ENCODE results near the gene RGS1. TPM values are rescaled to one million over a fixed set of nuclear protein-coding genes. Genes with fewer than 3 reads are reported as not detected.

Gene RGS1
- total RNA-seq, 2 experiments from 2014 or later, result 0.79 TPM; not detected in 1

- H3K9me2 ChIP-seq (ENCODE audit: insufficient read depth, low read length), result no peaks in the 10 kb centered on the region
- no peak overlapping the region for H3K4me2 ChIP-seq (ENCODE audit: low read length)
Measured at GRCh38 chr1:192550922-192551534, 24.5 kb upstream of the RGS1 start.

GRCh38 chr1:192552760-192553191, 22.8 kb upstream of the RGS1 start:
- intact Hi-C loops (cut with micrococcal nuclease; ENCODE audit: unreplicated experiment), result no loop called here
- POLR2A ChIA-PET, result interaction anchor here (0.7 to 1.5 kb wide), 3 partner anchors 13 to 493 kb away, joined by 3 to 7 read pairs (median 5); no protein-coding TSS in a partner anchor
- Histone ChIP-seq H3K79me2 (ENCODE audit: insufficient read depth, low read depth, low read length) (no peaks in the 10 kb centered on the region), H2AFZ (ENCODE audit: low read length) (peak overlapping the region; percentile 16; the same call in 1 of the 2 replicates), H4K20me1 (ENCODE audit: insufficient read depth, low read length) (no peaks in the 10 kb centered on the region), H3K4me3 (ENCODE audit: low read depth, low read length, poor library complexity, severe bottlenecking) (no peak overlapping the region), H3K9me3 (ENCODE audit: low read length) (no peaks in the 10 kb centered on the region), H3K27ac (ENCODE audit: low read depth, low read length, poor library complexity, severe bottlenecking) (no peak overlapping the region), H3K4me1 (ENCODE audit: insufficient read depth, low read length, poor library complexity, severe bottlenecking) (no peaks in the 10 kb centered on the region), H3K9me2 (ENCODE audit: insufficient read depth, low read length) (no peaks in the 10 kb centered on the region), H3K4me2 (ENCODE audit: low read length) (no peak overlapping the region), H3K36me3 (ENCODE audit: insufficient read depth, low read length) (no peaks in the 10 kb centered on the region)
- no peak for DNase-seq (ENCODE audit: low spot score)
- TF ChIP-seq EZH2phosphoT487 (IDR thresholded peaks at IDR 0.05; ENCODE audit: borderline replicate concordance, low read depth, low read length), result no peak
- CTCF ChIA-PET (ENCODE audit: unreplicated experiment), result no interaction called here
- BruUV-seq (replicated peaks), result no TSS peak

More at GRCh38 chr1:192550922-192551534, 24.5 kb upstream of the RGS1 start:
- H4K20me1 ChIP-seq (ENCODE audit: insufficient read depth, low read length), result no peaks in the 10 kb centered on the region
- no peak overlapping the region for H3K27ac ChIP-seq (ENCODE audit: low read depth, low read length, poor library complexity, severe bottlenecking)
- H3K9me3 ChIP-seq (ENCODE audit: low read length), result no peaks in the 10 kb centered on the region
- no peak overlapping the region for H3K4me3 ChIP-seq (ENCODE audit: low read depth, low read length, poor library complexity, severe bottlenecking)
- H2AFZ ChIP-seq (ENCODE audit: low read length), result no peak overlapping the region
- no peaks in the 10 kb centered on the region for H3K36me3 ChIP-seq (ENCODE audit: insufficient read depth, low read length)
- ChIA-PET CTCF (ENCODE audit: unreplicated experiment) (no interaction called here), POLR2A (interaction anchor here (0.8 to 1.4 kb wide), 2 partner anchors 8 to 11 kb away, joined by 4 read pairs; no protein-coding TSS in a partner anchor)
- intact Hi-C loops (cut with micrococcal nuclease; ENCODE audit: unreplicated experiment), result no loop called here
- BruUV-seq (replicated peaks), result no TSS peak
- TF ChIP-seq EZH2phosphoT487 (IDR thresholded peaks at IDR 0.05; ENCODE audit: borderline replicate concordance, low read depth, low read length), result no peak
- TF ChIP-seq CTCF (conservative IDR thresholded peaks at IDR 0.05; ENCODE audit: low read length), result no peak
- H3K4me1 ChIP-seq (ENCODE audit: insufficient read depth, low read length, poor library complexity, severe bottlenecking), result peaks cover 8% of the 10 kb centered on the region
- no peak for DNase-seq (ENCODE audit: low spot score)
- no peaks in the 10 kb centered on the region for H3K79me2 ChIP-seq (ENCODE audit: insufficient read depth, low read depth, low read length)

- ChIA-PET POLR2A (interaction anchor here (0.8 to 1.5 kb wide), 5 partner anchors 9 to 75 kb away, joined by 3 to 7 read pairs (median 5); no protein-coding TSS in a partner anchor), CTCF (ENCODE audit: unreplicated experiment) (interaction anchor here (0.7 kb wide), 1 partner anchor 12 kb away, joined by 4 read pairs; no protein-coding TSS in a partner anchor)
- Histone ChIP-seq H3K4me1 (ENCODE audit: insufficient read depth, low read length, poor library complexity, severe bottlenecking) (no peaks in the 10 kb centered on the region), H3K9me3 (ENCODE audit: low read length) (no peaks in the 10 kb centered on the region), H3K9me2 (ENCODE audit: insufficient read depth, low read length) (no peaks in the 10 kb centered on the region), H3K4me3 (ENCODE audit: low read depth, low read length, poor library complexity, severe bottlenecking) (no peak overlapping the region), H2AFZ (ENCODE audit: low read length) (no peak overlapping the region), H4K20me1 (ENCODE audit: insufficient read depth, low read length) (no peaks in the 10 kb centered on the region), H3K36me3 (ENCODE audit: insufficient read depth, low read length) (no peaks in the 10 kb centered on the region), H3K79me2 (ENCODE audit: insufficient read depth, low read depth, low read length) (no peaks in the 10 kb centered on the region), H3K27ac (ENCODE audit: low read depth, low read length, poor library complexity, severe bottlenecking) (no peak overlapping the region), H3K4me2 (ENCODE audit: low read length) (no peak overlapping the region)
- intact Hi-C loops (cut with micrococcal nuclease; ENCODE audit: unreplicated experiment), result no loop called here
- no TSS peak for BruUV-seq (replicated peaks)
- TF ChIP-seq CTCF (conservative IDR thresholded peaks at IDR 0.05; ENCODE audit: low read length) (no peak), EZH2phosphoT487 (IDR thresholded peaks at IDR 0.05; ENCODE audit: borderline replicate concordance, low read depth, low read length) (no peak)
- DNase-seq (ENCODE audit: low spot score), result no peak
Measured at GRCh38 chr1:192553741-192554140, 21.8 kb upstream of the RGS1 start.

All from OCI-LY7 (cell line).